SK-N-SH treated with all-trans-retinoic acid at 6 μM for 48 hours (cell line): ENCODE results near the gene EGR1.

Experiments used
- ARNTL ChIP-seq: fragments of 450-650 bp; formaldehyde crosslinking; IDR thresholded peaks from 2 replicates; pipeline ENCODE4 v1.5.0; 2020; ENCODE audit warnings: low read depth, mild to moderate bottlenecking, moderate library complexity, borderline replicate concordance
- CSDC2 ChIP-seq: fragments of 250-450 bp; sonication (Bioruptor Pico); IDR thresholded peaks from 2 replicates; pipeline ENCODE4 v1.5.0; 2020; ENCODE audit warnings: mild to moderate bottlenecking, moderate library complexity
- ISL1 ChIP-seq: fragments of 250-450 bp; sonication (Bioruptor Pico); IDR thresholded peaks from 2 replicates; pipeline ENCODE4 v2.1.2; 2022; ENCODE audit warnings: mild to moderate bottlenecking, moderate library complexity
- SNAI2 ChIP-seq: fragments of 250-450 bp; sonication (Bioruptor Pico); IDR thresholded peaks from 2 replicates; pipeline ENCODE4 v1.5.0; 2020; ENCODE audit warnings: mild to moderate bottlenecking, moderate library complexity
- TOX ChIP-seq: fragments of 250-450 bp; sonication (Bioruptor Pico); IDR thresholded peaks from 2 replicates; pipeline ENCODE4 v1.8.0; 2021; ENCODE audit warnings: mild to moderate bottlenecking, moderate library complexity, borderline replicate concordance
- ZC3H10 ChIP-seq: fragments of 250-450 bp; sonication (Bioruptor Pico); IDR thresholded peaks from 2 replicates; pipeline ENCODE4 v1.5.1; 2021; ENCODE audit warnings: mild to moderate bottlenecking, moderate library complexity

DNA sequence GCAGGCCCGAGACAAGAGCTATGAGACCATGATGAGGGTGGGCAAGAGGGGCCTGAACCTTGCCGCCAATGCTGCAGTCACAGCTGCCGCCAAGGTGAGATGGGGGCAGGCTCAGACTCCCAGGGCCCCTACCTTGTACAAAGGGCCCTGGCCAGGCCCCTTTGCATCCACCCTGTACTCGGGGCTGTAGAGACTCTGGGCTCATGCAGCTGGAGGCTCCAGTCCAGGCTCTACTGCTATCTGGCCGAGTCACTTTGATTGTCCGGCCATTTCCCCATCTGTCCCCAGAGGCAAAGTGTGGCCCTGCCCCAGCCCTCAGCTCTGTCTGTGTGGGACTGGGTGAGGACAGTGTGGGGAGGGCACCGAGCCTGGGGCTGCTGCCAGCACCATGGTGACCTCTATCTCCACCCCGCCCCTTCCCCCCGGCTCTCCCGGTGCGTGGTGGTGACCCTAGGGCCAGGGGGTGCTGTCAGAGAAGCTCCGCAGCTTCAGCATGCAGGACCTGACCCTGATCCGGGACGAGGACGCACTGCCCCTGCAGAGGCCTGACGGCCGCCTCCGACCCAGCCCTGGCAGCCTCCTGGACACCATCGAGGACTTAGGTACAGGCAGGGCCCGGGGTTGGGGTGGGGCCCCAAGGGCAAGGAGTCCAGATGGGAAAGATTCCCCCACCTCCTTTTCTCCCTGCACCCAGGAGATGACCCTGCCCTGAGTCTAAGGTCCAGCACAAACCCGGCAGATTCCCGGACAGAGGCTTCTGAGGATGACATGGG lies 20.3 kb upstream of the EGR1 start:
- TF ChIP-seq ARNTL (CRISPR knock-in tag) (no peak), ISL1 (no peak), ZC3H10 (CRISPR knock-in tag) (no peak), SNAI2 (no peak), TOX (CRISPR knock-in tag) (no peak), CSDC2 (no peak)
